NCI-H2196 (cell line): ENCODE results near the gene DENND2D.

Source experiments
- DNase-seq: peaks from one replicate; lab custom pipeline; 2025; ENCODE audit not compliant: unreplicated experiment; lab: John Stamatoyannopoulos, UW

Gene DENND2D

GRCh38 chr1:111179968-111180533 lies 20.4 kb downstream of the DENND2D start:
- DNase-seq, result peak; percentile 44

- DNase-seq, result no peak
These were observed 23.8 kb downstream of the DENND2D start for GRCh38 chr1:111176678-111177077.

- DNase-seq, result no peak
These were observed 25.1 kb downstream of the DENND2D start for GRCh38 chr1:111175349-111175748.

- DNase-seq, result no peak
These were observed 26.4 kb downstream of the DENND2D start for GRCh38 chr1:111174070-111174469.

GRCh38 chr1:111172463-111172862 lies 28.0 kb downstream of the DENND2D start:
- no peak for DNase-seq

- no peak for DNase-seq
These were observed 36.3 kb downstream of the DENND2D start for GRCh38 chr1:111164151-111164550.

- no peak for DNase-seq
These were observed 37.1 kb downstream of the DENND2D start for GRCh38 chr1:111163363-111163762.

GRCh38 chr1:111162488-111162880 lies 38.0 kb downstream of the DENND2D start:
- DNase-seq, result no peak

- DNase-seq, result no peak
These were observed 38.5 kb downstream of the DENND2D start for GRCh38 chr1:111161843-111162487.

GRCh38 chr1:111157431-111157830 lies 43.0 kb downstream of the DENND2D start:
- no peak for DNase-seq

- DNase-seq, result no peak
These were observed 46.1 kb downstream of the DENND2D start for GRCh38 chr1:111154021-111154999.

- no peak for DNase-seq
These were observed 48.6 kb downstream of the DENND2D start for GRCh38 chr1:111151838-111152237.

- no peak for DNase-seq
These were observed 52.0 kb downstream of the DENND2D start for GRCh38 chr1:111148376-111148881.

- no peak for DNase-seq
These were observed 52.5 kb downstream of the DENND2D start for GRCh38 chr1:111147948-111148347.

GRCh38 chr1:111145963-111146768 lies 54.3 kb downstream of the DENND2D start:
- no peak for DNase-seq

GRCh38 chr1:111145542-111145941 lies 54.9 kb downstream of the DENND2D start:
- no peak for DNase-seq

- DNase-seq, result no peak
These were observed 58.0 kb downstream of the DENND2D start for GRCh38 chr1:111142356-111142975.

GRCh38 chr1:111141245-111142220 lies 58.9 kb downstream of the DENND2D start:
- no peak for DNase-seq

- DNase-seq, result no peak
These were observed 59.8 kb downstream of the DENND2D start for GRCh38 chr1:111140680-111140967.
